ENCODE measurements around the gene TAF1B.

TAF1B gene

GRCh38 chr2:9808334-9809063 lies 34.8 kb upstream of the TAF1B start:
- DNase-seq: no peak

- DNase-seq: no peak
Observed at GRCh38 chr2:9809064-9809356, 34.3 kb upstream of the TAF1B start.

- DNase-seq: no peak
Observed at GRCh38 chr2:9809448-9810088, 33.7 kb upstream of the TAF1B start.

GRCh38 chr2:9811216-9811615 lies 32.1 kb upstream of the TAF1B start:
- DNase-seq: no peak

GRCh38 chr2:9811679-9812511 lies 31.4 kb upstream of the TAF1B start:
- no peak for DNase-seq

GRCh38 chr2:9812945-9813311 lies 30.3 kb upstream of the TAF1B start:
- no peak for DNase-seq

- DNase-seq: peak; percentile 72
Observed at GRCh38 chr2:9813312-9814128, 29.8 kb upstream of the TAF1B start.

- no peak for DNase-seq
Observed at GRCh38 chr2:9814129-9814868, 29.0 kb upstream of the TAF1B start.

- no peak for DNase-seq
Observed at GRCh38 chr2:9815076-9815475, 28.2 kb upstream of the TAF1B start.

- DNase-seq: no peak
Observed at GRCh38 chr2:9815844-9816279, 27.4 kb upstream of the TAF1B start.

- no peak for DNase-seq
Observed at GRCh38 chr2:9818097-9818496, 25.2 kb upstream of the TAF1B start.

GRCh38 chr2:9819551-9819950 lies 23.7 kb upstream of the TAF1B start:
- no peak for DNase-seq

GRCh38 chr2:9820020-9820973 lies 23.0 kb upstream of the TAF1B start:
- no peak for DNase-seq

GRCh38 chr2:9821805-9822445 lies 21.3 kb upstream of the TAF1B start:
- DNase-seq: no peak

GRCh38 chr2:9824441-9824840 lies 18.8 kb upstream of the TAF1B start:
- no peak for DNase-seq

- no peak for DNase-seq
Observed at GRCh38 chr2:9824956-9825720, 18.1 kb upstream of the TAF1B start.

- DNase-seq: no peak
Observed at GRCh38 chr2:9826208-9826607, 17.1 kb upstream of the TAF1B start.

GRCh38 chr2:9830685-9831410 lies 12.4 kb upstream of the TAF1B start:
- peak; percentile 16 for DNase-seq

- DNase-seq: no peak
Observed at GRCh38 chr2:9831670-9832069, 11.6 kb upstream of the TAF1B start.

All from CD4-positive, alpha-beta T cell treated with Interleukin-12 subunit alpha and Interleukin-12 subunit beta, for 1 hour (primary cell).